BE2C (cell line): ENCODE measurements around the gene WDR77.

Experiments
- DNase-seq: peaks from one replicate; pipeline ENCODE4 v3.0.0-alpha.2; 2020
- H3K27me3 ChIP-seq: fragments of 250-450 bp; sonication (Bioruptor Pico); 2 replicates; pipeline ENCODE4 v1.5.1; 2020; ENCODE audit warnings: mild to moderate bottlenecking
- H3K36me3 ChIP-seq: fragments of 250-450 bp; sonication (Bioruptor Pico); 2 replicates; pipeline ENCODE4 v1.5.1; 2020; ENCODE audit warnings: mild to moderate bottlenecking
- H3K4me1 ChIP-seq: fragments of 250-450 bp; sonication (Bioruptor Pico); 2 replicates; pipeline ENCODE4 v1.5.1; 2020
- H3K4me3 ChIP-seq: 2 replicates; pipeline ENCODE4 v1.5.1; 2011; ENCODE audit warnings: low read depth, low read length
- H3K9me3 ChIP-seq: fragments of 250-450 bp; sonication (Bioruptor Pico); 2 replicates; pipeline ENCODE4 v1.5.1; 2020
- TF ChIP-seq, protein P1 (sequence below): IDR thresholded peaks from 2 replicates; pipeline ENCODE4 v1.5.1; 2012; ENCODE audit warnings: mild to moderate bottlenecking, low read depth, low read length

WDR77 gene

DNA sequence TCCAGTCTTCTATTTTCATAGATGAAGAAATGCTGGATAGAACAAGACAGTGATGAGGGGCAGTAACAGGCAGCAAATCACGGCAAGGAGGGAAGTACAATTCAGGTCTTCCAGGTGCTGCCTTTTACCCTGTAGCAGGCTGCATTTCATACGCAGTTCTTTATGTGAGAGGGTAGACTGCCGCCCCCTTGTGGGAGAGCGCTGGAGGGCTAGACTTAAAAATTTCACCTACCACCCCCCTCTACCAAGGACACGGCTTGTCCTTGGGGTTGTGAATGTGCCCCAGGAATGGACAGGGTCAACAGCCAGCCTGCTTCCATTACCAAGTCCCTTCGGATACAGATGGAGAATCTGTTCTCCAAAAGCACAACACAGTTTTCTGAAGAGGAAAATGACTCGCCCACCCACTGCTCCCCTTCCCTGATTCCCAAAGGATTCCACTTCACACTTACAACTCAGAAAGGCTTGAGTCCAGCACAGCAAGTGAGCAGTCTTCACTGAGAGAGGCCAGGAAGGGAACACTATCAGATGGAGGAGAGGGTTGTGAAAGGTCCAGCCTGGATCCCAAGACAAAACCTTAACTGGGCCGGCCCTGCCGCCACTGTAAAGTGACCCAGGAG is 7.4 kb downstream of the WDR77 start:
- Histone ChIP-seq H3K27me3 (no peaks in the 10 kb centered on the region; the same call in 1 of the 2 replicates), H3K9me3 (no peaks in the 10 kb centered on the region), H3K36me3 (peaks cover 83% of the 10 kb centered on the region), H3K4me3 (no peak overlapping the region), H3K4me1 (no peaks in the 10 kb centered on the region)
- DNase-seq = peak; percentile 61
- TF ChIP-seq, protein P1, sequence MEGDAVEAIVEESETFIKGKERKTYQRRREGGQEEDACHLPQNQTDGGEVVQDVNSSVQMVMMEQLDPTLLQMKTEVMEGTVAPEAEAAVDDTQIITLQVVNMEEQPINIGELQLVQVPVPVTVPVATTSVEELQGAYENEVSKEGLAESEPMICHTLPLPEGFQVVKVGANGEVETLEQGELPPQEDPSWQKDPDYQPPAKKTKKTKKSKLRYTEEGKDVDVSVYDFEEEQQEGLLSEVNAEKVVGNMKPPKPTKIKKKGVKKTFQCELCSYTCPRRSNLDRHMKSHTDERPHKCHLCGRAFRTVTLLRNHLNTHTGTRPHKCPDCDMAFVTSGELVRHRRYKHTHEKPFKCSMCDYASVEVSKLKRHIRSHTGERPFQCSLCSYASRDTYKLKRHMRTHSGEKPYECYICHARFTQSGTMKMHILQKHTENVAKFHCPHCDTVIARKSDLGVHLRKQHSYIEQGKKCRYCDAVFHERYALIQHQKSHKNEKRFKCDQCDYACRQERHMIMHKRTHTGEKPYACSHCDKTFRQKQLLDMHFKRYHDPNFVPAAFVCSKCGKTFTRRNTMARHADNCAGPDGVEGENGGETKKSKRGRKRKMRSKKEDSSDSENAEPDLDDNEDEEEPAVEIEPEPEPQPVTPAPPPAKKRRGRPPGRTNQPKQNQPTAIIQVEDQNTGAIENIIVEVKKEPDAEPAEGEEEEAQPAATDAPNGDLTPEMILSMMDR = peak; percentile 71

DNA sequence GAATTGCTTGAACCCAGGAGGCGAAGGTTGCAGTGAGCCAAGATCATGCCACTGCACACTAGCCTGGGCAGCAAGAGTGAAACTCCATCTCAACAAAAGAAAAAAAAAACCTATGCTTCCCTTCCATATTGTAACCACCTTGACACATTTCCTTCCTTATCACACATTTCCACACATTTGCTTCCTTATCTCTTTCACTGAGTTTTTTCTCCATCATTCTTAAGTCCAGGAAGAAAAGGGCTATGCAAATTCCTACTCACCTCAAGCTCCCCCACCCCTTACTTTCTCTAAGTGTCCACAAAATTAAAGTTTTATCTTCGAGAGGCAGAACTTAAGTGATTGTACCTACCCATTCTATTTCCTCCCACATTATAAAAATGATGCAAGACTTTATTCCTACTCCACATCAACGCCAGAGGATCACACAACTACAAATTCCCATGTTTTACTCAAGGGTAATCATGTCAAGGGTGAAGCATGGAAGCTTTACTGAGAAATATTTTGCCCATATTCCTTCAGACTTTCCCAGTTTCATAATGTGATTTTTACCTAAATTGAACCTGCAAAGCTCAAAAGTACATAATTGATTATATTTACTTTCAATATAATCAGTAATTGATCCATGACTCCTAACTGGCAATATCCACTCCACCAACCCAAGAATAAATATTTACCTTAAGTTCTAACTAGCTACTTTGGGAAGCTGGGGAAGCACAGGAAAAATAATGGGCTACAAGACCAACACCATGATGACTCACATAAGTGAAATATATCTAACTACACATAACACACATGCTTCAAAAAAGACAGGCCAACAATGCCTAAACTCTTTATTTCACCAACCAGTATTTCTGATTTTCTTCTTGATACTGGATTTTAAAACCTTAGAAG is 9.3 kb downstream of the WDR77 start:
- H3K9me3 ChIP-seq = no peaks in the 10 kb centered on the region
- H3K27me3 ChIP-seq = peaks cover 11% of the 10 kb centered on the region
- no peaks in the 10 kb centered on the region for H3K4me1 ChIP-seq
- H3K36me3 ChIP-seq = peaks cover 66% of the 10 kb centered on the region
- DNase-seq = no peak
- TF ChIP-seq, protein P1 = no peak
- no peak overlapping the region for H3K4me3 ChIP-seq

DNA sequence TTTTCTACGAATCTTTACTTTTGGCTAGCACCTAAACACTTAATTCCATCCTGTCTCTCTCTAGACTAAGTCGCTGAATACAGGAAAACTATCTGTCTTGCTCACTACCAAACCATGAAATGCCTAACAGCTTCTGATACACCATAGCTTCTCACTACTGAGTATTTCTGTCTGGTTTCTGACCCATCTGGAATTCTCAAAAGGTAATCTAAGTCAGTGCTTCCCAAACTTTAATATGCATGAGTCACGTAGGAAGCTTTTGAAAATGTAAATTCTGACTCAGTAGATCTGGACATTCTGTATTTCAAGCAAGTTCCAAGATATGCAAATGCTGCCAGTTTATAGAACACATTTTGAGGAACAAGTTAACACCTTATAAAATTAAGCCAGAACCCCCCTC is 12.3 kb downstream of the WDR77 start:
- peaks cover 38% of the 10 kb centered on the region for H3K36me3 ChIP-seq
- H3K4me3 ChIP-seq = no peak overlapping the region
- TF ChIP-seq, protein P1 = no peak
- H3K9me3 ChIP-seq = no peaks in the 10 kb centered on the region
- DNase-seq = no peak
- H3K4me1 ChIP-seq = no peaks in the 10 kb centered on the region
- H3K27me3 ChIP-seq = peaks cover 34% of the 10 kb centered on the region

DNA sequence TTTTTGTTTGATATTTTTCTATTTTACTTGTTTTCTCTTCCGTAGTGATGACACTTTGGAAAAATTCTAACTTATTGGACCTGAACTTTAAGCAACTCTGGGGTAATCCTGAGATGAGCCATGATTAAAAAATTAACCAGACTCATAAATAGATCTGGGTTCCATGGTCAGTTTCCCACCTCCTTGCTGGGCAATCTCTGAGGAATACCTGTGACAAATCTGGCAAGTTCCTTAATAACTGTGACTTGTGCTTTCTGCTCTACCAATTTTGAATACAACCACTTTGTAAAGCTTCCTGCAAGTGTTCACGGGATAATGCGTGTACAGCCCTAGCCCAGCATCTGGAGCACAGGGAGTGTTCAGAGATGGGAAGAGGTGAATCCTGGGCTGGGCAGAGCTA is 24.8 kb downstream of the WDR77 start:
- TF ChIP-seq, protein P1 = no peak

DNA sequence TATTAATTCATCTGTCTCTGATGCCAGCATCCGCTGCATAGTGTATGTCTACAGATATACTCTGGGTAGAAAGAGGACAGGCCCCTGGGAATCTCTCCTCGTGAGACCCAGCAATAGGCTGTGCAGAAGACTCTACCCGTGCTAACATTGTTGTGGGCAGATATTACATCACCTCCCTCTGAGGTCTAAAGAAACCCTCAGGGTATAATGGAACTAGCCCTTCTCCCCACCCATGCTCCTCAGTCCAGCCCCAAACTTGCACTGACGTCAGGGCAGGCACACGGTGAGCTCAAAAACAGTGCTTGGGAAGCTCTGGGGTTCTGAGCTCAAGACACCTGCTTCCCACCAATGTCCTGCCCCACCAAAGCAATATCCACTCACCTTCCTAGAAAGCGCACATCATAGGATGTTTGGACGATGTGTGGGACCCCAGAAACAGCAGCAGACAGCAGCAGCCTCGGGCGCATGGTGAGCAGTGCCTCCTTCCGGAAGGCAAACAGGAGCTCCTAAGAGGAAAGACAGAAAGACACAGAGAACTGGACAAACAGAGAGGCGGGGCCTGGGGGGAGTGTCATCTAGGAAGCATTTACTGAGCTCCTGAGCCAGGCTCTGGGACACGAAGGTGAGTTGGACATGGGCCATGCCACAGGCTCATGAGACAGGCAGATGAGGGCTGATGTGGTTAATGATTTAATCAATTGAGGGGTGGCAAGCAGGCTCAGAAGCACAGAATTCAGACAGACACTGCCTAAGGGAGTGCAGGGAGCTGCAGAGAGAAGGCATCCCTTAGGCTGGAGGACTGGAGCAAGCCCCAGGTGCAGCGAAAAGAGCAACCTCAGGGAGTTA is 26.3 kb downstream of the WDR77 start:
- no peaks in the 10 kb centered on the region for H3K27me3 ChIP-seq
- DNase-seq = no peak
- no peaks in the 10 kb centered on the region for H3K4me1 ChIP-seq
- no peaks in the 10 kb centered on the region for H3K36me3 ChIP-seq
- no peak overlapping the region for H3K4me3 ChIP-seq
- no peaks in the 10 kb centered on the region for H3K9me3 ChIP-seq
- TF ChIP-seq, protein P1 = no peak

More for the DNA sequence above, 24.8 kb downstream of the WDR77 start:
- no peaks in the 10 kb centered on the region for H3K36me3 ChIP-seq
- H3K9me3 ChIP-seq = no peaks in the 10 kb centered on the region
- no peaks in the 10 kb centered on the region; the same call in 1 of the 2 replicates for H3K27me3 ChIP-seq
- H3K4me3 ChIP-seq = no peak overlapping the region
- H3K4me1 ChIP-seq = no peaks in the 10 kb centered on the region
- DNase-seq = no peak
